GM11168 (cell line): Measurements from ENCODE around the gene NAV2.

Experiments used
- in situ Hi-C: fragments of 300-500 bp; cut with MboI; formaldehyde crosslinking; loops from one replicate; pipeline ENCODE4 v1.12.0; 2022; ENCODE audit warnings: low sequenced_read_pairs; ENCODE audit not compliant: unreplicated experiment

The NAV2 gene

DNA sequence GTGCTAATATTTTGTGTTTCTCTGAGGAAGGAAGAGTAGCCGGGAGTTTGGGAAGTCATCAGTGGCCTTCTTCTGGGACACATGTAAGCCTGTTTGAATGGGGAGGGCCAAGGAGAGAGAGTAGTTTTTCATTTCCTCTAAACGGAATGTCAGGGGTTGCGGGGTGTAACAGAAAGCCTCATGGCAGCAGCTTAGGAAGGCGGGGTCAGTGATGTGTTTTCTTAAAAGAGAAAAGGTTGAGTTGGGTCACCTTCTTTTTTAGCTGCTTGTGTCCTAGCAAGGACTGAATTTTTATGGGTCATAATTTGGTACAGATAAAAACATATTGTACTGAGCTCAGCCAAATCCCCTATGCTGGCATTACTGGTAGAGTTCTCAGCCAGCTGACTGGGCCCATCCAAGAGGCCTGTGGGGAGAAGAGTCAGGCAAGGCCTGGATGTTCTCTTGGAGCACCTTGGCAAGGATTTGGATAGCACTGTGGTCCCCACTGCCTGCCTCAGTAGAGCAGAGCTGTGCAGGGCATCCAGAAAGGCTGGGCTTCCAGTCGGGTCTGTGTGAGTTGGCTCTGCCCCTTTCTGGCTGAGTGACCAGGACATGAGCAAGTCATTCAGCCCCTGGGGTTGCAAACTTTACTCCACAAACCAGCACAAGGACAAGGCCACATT lies 29.4 kb upstream of the NAV2 start:
- in situ Hi-C loops, result no loop called here

DNA sequence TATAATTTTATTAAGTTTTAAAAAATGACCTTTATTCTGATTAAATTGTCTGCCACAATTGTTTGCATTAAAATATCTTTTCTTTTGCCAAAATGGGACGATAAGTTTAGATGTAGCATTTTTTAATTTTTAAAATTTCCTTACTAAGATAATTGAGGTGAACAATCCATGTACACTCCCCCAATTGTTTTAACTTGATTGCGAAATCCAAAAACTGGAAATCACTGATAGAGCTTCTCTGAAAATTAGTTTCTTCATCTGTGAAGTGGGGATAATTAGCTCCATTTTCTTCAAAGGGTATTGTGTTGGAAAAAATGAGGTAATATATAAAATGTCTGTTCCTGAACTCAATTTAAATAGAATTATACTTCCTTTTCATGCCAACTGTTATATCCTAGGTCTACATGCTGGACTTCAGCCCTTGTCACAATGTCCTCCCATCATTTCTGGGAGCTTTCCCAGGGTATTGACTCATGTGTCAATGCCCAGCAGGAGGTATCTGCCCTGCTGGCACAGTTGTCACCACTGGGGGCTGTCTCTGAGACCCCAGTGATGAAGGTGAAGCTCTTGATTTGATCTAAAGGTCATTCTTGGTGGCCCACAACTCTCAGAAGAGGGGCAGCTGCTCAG lies 28.7 kb upstream of the NAV2 start:
- in situ Hi-C loops, result no loop called here

GRCh38 chr11:19686234-19686633 lies 26.4 kb upstream of the NAV2 start:
- in situ Hi-C loops, result no loop called here

DNA sequence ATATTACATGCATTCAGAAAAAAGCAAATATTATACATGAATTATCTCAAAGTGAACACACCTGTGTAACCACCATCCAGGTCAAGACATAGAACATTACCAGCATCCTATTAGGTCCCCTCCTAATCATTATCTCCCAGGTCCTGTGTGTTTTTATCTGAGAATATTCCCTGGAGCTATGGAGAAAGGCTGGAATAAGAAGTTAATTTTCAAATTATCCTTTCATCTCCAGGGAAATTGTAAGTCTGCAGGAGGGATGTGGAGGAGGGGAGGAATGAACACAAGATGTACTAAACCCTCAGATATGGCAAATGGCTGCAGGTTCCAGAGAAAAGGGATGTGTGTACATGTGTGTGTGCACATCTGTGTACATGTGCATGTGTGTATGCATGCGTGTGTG lies 25.2 kb upstream of the NAV2 start:
- in situ Hi-C loops, result no loop called here

- in situ Hi-C loops, result no loop called here
Measured at GRCh38 chr11:19689281-19690000, 23.2 kb upstream of the NAV2 start.

DNA sequence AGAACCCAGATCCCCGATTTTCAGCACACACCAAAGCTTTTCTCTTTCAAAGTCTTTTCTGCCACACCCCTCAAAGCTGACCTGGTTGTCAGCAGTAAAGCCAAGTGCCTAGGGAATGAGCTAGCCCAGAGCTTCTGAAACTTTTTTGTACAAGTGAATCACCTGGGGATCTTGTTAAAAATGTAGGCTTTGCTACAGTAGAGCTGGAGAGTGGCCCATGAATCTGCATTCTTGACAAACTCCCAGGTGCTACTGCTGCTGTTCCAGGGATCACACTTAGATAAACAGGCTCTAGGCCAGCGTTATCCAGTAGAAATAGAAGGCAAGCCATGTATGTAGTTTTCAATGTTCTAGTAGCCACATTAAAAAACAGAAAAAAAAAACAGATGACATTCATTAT lies 21.8 kb upstream of the NAV2 start:
- in situ Hi-C loops, result no loop called here

GRCh38 chr11:19691815-19692500 lies 20.7 kb upstream of the NAV2 start:
- in situ Hi-C loops, result no loop called here

DNA sequence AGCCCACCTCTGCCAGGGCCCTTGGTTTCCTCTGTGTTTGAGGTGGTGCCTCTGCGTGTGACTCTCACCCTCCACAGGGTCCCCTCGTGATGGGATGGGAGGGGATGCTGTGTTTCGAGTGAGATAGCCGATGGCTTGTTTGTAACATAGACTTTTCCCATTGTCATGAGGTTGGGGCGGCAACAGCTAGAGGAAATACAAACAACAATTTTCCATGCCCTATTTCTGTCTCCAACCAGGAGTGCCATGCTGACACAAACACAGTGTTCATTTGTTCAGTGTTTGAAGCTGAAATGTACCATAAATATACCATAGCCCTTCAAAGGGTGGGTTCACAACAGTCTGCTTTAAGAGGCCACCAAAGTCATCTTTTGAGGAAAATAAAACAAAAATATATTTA lies 19.5 kb upstream of the NAV2 start:
- in situ Hi-C loops, result no loop called here

DNA sequence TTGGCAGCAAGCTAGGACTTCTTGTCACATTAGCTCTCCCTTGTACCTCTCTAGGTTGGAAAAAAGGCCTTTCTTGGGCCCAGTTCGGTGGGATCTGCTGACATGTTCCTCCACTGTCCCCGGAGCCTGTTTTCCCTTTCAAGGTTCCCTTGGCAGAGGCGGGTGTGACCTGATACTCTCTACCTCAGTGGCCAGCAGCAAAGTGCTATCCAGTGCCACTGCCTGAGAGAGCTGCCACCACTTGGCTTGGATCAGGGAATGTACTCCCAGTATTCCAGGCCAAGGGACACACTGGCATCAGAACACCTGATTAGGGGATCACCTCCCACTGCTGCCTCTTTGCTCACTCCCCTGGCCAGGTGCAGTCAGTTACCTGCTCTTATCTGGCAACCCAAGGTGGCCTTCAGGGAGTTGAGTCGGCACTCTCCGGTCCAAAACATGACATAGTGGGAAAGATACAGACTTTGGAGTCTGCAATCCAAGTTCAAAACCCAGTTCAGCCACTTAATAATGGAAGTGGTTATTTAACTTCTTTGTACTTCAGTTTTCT lies 17.8 kb upstream of the NAV2 start:
- in situ Hi-C loops, result no loop called here

GRCh38 chr11:19696073-19696472 lies 16.6 kb upstream of the NAV2 start:
- in situ Hi-C loops, result no loop called here

GRCh38 chr11:19696904-19697303 lies 15.7 kb upstream of the NAV2 start:
- in situ Hi-C loops, result no loop called here

DNA sequence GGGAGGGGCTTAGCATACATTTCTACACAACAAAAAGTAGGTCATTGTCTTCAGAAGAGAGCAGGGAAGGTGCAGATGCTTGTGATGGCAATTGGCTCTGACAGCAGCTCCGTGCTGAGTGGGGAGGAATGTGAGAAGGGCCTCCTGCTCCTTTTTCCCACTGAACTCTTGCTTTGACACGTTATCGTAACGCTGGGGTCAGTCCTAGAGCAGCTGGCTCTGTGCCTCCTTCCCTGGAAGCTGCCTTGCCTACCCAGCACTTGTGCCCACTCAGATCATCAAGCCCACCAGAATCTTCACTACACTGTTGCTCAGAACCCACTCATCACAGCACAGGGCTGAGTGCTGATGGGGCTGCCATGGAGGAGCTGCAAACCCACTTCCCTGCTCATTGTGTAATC lies 14.9 kb upstream of the NAV2 start:
- in situ Hi-C loops, result no loop called here

- in situ Hi-C loops, result no loop called here
Measured at GRCh38 chr11:19698493-19699292, 13.9 kb upstream of the NAV2 start.

- in situ Hi-C loops, result no loop called here
Measured at GRCh38 chr11:19701421-19701820, 11.2 kb upstream of the NAV2 start.

DNA sequence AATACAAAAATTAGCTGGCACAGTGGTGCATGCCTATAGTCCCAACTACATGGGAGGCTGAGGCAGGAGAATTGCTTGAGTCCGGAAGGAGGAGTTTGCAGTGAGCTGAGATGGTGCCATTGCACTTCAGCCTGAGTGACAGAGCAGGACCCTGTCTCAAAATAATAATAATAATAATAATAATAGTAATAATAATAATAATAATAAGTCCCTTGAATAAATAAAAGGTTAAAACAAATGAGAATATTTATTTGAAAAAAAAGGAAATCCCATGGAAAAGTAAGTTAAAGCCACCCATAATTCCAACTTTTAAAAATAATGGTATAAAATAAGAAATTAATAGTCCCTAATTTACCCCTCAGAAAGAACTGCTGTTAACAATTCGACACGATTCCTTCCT lies 10.0 kb upstream of the NAV2 start:
- in situ Hi-C loops, result no loop called here

GRCh38 chr11:19703211-19703610 lies 9.4 kb upstream of the NAV2 start:
- in situ Hi-C loops, result no loop called here

- in situ Hi-C loops, result no loop called here
Measured at GRCh38 chr11:19704213-19704612, 8.4 kb upstream of the NAV2 start.

DNA sequence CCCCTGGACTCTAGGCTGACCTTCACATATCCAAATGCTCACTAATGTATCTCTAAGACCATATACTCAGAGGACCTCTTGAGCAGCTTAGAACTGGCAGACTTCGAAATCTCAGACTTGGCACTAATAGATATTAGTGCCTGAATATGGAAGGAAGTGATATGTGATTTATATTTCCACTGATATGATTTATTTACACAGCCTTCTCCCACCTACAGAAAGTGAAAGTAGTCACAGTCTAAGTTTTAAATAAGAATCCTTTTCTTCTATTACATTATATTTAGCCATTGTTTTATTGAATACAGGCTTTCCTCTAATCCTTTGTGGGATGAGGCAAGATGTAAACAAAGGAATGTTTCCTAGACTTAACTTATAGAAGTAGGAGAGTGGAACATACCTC lies 6.7 kb upstream of the NAV2 start:
- in situ Hi-C loops, result no loop called here

GRCh38 chr11:19711911-19712280 lies 741 bp upstream of the NAV2 start:
- in situ Hi-C loops, result no loop called here
